GM21786 (cell line): Measurements from ENCODE around the gene ZFC3H1.

Experiments
- ATAC-seq: cut with Tn5 transposase; IDR thresholded peaks from one replicate; pipeline ENCODE4 v1.9.1; 2021; ENCODE audit not compliant: unreplicated experiment

ZFC3H1 gene

GRCh38 chr12:71682466-71682865 is 18.8 kb upstream of the ZFC3H1 start:
- ATAC-seq: no peak

DNA sequence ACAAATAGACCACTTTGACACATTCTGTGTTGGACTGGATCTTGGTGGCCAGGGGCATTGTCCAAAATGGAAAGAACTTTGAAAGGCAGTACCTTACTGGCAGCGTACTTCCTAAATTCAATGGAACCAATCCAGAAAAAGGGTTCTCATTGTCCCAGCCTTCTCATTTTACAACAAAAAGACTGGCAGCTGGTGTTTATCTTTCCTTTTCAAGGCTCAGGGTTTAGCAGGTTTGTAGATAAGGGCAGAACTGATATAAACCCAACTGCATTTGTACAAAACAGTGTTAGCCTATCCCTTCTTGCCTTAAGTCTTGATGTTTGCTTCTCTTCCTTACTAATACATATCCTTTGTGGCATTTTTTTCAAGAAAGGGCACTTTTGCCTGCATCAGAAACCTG is 8.2 kb upstream of the ZFC3H1 start:
- ATAC-seq: no peak

DNA sequence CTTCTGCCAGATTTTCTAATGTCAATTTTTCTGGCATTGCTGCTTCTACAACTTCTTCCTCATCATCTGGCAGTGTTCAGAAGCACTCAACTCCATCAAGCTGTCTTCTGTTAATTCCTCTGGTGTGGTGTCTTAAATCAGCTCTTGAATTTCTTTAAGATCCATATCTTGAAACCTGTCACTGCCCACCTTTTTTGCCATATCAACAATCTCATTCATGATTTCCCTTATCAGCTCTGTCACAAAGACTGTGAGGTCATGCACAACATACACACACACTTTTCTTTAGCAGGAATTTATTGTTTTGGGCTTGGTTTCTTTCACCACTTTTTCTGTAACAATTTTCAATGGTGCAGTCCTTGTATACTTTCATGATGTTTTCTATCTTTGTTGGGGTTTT is 7.7 kb upstream of the ZFC3H1 start:
- ATAC-seq: no peak

GRCh38 chr12:71666259-71666658 is 2.6 kb upstream of the ZFC3H1 start:
- no peak for ATAC-seq

- ATAC-seq: no peak
Observed at GRCh38 chr12:71665090-71665463, 1.4 kb upstream of the ZFC3H1 start.

DNA sequence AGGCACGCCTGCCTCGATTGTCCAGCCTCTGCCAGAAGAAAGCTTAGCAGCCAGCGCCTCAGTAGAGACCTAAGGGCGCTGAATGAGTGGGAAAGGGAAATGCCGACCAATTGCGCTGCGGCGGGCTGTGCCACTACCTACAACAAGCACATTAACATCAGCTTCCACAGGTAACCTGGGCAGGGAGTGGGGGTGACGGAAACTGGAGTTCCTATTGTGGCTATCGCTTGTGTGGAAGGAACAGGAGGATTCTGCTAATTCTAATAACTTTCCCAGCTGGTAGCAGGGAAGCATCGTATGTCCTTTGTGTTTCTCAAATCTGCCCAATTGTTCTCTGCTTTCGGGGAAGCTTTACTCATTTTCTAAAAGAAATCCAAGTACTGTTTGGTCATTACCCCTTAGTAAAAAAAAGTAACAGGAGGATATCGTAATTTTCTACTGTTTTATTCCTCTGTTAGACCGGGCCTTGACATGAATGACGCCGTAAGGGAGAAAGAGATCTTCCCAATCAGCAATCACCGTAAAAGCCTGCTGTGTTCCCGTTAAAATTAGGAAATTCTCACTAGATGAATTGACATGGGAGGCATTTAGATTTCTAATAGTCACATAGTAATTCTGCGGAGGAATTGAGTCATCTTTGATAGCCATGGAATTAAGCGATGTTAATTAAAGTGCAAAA is 902 bp upstream of the ZFC3H1 start:
- peak; percentile 8 for ATAC-seq

- peak; percentile 15 for ATAC-seq
Observed at GRCh38 chr12:71662849-71663560, 643 bp downstream of the ZFC3H1 start.

DNA sequence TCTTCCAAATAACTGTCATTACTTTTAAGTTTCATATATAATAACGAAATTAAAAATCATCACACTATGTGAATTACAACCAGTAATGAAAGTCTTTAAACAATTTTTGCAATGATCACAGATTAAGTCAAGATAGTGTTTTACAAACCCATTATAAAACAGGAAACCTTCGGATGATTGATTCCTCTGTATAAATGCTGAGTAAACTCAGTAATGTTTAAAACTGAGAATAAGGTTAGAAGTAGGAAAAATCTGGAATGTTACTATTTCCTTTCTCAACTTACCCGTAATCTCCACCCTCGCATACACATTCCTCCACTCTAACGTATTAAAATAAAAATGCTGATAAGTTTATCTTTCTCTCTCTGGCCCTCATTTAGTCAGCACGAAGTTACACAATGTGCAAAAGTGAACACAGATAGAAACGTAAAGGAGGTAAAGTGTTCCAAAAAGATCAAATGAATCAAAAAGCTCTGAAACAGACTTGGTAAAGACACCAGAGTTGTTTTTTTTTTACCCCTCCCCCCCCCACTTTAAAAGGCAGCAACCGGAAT is 1.6 kb downstream of the ZFC3H1 start:
- ATAC-seq: no peak

GRCh38 chr12:71656740-71657139 is 6.9 kb downstream of the ZFC3H1 start:
- ATAC-seq: no peak

DNA sequence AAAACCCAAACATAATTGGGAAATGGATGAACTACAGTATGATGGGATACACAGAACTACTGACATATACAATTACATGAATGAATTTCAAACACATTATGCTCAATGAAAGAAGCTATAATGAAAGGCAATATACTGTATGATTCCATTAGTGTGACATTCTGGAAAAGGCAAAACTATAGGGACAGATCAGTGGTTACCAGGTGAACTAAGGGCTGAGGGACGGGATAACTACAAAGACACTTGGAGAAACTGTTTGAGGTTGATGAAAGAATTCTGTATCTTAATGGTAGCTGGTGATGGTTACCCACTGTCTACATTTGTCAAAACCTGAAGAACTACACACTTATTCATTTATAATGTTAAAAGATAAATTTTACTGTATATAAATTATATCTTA is 7.7 kb downstream of the ZFC3H1 start:
- no peak for ATAC-seq

- no peak for ATAC-seq
Observed at GRCh38 chr12:71655495-71655894, 8.2 kb downstream of the ZFC3H1 start.

DNA sequence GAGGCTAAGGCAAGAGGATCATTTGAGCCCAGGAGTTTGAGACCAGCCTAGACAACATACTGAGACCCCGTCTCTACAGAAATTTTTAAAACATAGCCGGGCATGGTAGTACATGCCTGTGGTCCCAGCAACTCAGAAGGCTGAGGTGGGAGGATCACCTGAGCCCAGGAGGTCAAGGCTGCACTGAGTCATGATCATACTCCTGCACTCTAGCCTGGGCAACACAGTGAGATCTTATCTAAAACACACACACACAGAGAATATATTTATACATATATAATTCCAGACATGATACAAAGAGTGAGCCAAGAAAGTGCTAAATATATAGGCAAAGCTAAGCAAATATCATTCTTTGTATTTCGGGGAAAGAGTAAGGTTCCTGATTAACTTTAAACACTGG is 9.4 kb downstream of the ZFC3H1 start:
- no peak for ATAC-seq

DNA sequence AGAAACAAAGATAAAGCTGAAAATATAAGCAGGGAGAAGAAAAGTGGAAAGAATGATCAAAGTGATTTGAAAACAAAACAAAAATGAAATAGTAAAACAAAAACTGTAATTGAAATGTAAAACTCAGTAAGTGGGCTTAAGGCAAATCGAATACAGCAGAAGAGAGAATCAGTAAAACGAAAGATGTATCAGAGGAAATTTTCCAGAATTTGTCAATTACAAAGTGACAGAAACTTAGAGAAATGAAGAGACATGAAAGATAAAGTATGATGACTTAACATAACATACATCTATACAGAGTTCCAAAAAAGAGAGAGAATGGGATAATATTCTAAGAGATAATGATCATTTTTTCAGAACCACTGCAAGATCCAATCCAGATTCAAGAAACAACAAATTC is 10.5 kb downstream of the ZFC3H1 start:
- ATAC-seq: no peak

- ATAC-seq: no peak
Observed at GRCh38 chr12:71652656-71653055, 11.0 kb downstream of the ZFC3H1 start.

GRCh38 chr12:71649401-71649800 is 14.2 kb downstream of the ZFC3H1 start:
- ATAC-seq: no peak

GRCh38 chr12:71648537-71648936 is 15.1 kb downstream of the ZFC3H1 start:
- ATAC-seq: no peak

DNA sequence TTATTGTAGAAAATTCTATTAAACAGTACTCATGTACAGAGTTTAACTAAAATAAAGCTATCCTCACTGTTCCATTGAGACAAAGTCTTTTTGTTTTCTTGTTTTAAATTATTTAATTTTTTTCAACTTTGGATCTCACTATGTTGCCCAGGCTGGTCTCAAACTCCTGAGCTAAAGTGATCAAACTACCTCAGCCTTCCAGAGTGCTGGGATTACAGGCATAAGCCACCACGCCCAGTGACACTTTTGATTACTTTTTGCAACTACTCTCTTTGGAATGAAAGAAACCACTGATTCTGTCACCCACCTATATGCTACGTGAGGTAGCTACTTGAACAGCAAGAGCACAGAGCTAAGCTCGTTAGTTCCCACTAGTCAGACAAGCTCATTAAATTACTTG is 17.1 kb downstream of the ZFC3H1 start:
- ATAC-seq: no peak

- no peak for ATAC-seq
Observed at GRCh38 chr12:71645268-71645667, 18.4 kb downstream of the ZFC3H1 start.

DNA sequence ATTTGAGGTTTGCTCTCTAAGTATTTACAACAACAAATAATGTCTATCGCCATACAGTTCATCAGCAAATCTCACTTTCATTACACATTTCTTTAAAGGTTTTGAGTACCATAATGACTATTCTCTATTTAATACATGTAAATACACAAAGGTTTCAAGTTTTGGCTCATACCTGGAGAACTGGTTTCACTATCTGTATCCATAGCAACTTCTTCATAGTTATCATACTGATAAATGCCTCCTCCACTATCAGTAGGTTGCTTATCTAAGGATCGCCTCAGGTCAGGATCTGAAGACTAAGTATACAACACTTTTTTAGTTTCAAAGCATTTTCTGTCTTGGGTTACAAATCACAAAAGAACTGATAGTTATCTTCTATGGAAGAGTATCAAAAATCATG is 21.4 kb downstream of the ZFC3H1 start:
- no peak for ATAC-seq

DNA sequence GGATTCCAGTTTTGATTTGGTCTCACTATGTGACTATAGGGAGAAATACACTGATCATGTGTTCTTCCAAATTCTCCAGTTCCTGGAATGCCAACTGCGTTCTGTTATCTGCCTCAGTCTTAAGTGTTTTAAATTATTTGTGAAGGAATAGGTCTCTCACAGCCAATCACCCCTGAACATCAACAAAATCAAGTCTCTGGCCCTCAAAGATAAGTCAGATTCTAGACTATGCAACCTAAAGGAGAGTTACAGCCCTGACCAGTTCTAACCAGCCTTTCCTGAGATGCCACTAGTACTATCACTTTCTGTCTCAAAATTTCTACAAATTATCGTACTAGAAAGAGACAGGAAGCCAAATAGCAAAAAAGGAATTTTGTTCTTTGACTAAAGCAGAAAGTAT is 22.3 kb downstream of the ZFC3H1 start:
- ATAC-seq: no peak

DNA sequence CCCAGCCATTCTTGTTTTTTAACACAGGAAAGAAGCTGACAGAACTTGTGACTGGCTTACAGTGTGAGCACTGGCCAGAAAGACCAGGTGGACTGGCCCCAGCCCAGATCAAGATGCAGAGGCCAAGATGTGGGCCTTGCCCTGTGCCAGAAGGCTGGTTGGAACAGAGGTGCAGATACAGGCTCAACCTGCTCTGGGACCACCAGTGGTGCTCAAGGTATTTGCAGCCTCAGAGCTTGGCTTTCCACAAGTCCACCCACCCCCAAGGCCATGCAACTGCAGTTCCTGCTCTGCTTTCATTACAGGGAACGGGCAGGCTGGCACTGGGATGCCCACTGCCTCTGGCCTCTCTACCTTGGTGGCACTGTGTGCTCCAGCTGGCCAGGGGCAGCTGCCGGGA is 23.3 kb downstream of the ZFC3H1 start:
- no peak for ATAC-seq

DNA sequence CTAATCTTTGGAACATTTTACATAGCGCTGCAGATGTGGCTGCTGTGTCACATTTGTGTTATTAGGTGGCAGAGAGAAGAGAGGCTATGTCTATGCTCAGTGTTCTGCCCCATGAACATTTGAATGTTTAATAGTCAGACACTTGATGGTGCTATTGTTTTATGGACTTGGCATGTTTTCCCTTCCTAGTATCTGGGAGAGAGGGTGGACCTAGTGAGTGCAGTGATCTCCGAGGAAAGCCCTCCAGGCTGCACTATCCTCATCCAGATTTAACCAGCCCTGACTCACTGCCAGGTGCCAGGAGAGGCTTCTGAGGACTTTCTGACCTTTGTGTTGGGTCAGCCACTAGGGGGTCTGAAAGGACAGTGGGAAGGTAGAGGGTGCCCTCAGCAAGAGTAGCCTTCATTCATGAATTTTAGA is 24.3 kb downstream of the ZFC3H1 start:
- ATAC-seq: peak; percentile 51

GRCh38 chr12:71638499-71638898 is 25.1 kb downstream of the ZFC3H1 start:
- ATAC-seq: no peak
